H1 (cell line): ENCODE measurements around the gene NTN5. TPM values are rescaled to one million over a fixed set of nuclear protein-coding genes. Genes with fewer than 3 reads are reported as not detected.

ENCODE experiments used
- CTCF ChIA-PET: fragments of 300-600 bp; sonication (Branson Sonifier 250); formaldehyde crosslinking; loops from one replicate; lab custom pipeline; 2021; ENCODE audit not compliant: partially characterized antibody; lab: Charles Lee
- POLR2A ChIA-PET: fragments of 300-600 bp; sonication (Branson Sonifier 250); formaldehyde crosslinking; loops from one replicate; lab custom pipeline; 2021; ENCODE audit warnings: inconsistent platforms; ENCODE audit not compliant: partially characterized antibody; lab: Charles Lee
- DNase-seq, 2 experiments: peaks; one replicate each; pipeline versions ENCODE4 v3.0.0 to v3.0.0-alpha.2; 2010 to 2022; ENCODE audit warnings: low spot score in 2 of 2, low read depth in 1 of 2, mixed read lengths in 1 of 2
- FAIRE-seq: peaks from 2 replicates; lab custom pipeline; 2011; peaks lifted over from hg19 to GRCh38; lab: Jason Lieb, UNC
- H2AFZ ChIP-seq: 2 replicates; pipeline ENCODE4 v1.8.1; 2012; ENCODE audit warnings: low read length, inconsistent platforms
- H2AK5ac ChIP-seq: 2 replicates; pipeline ENCODE4 v1.6.1; 2013; ENCODE audit warnings: low read depth, low read length
- H2BK120ac ChIP-seq: replicated peaks from 2 replicates; pipeline ENCODE3; 2013; ENCODE audit warnings: low read depth, low read length, inconsistent platforms
- H2BK12ac ChIP-seq: 2 replicates; pipeline ENCODE4 v1.6.1; 2013; ENCODE audit warnings: low read depth, low read length
- H2BK15ac ChIP-seq: 2 replicates; pipeline ENCODE4 v1.6.1; 2013; ENCODE audit warnings: low read length
- H2BK20ac ChIP-seq: 2 replicates; pipeline ENCODE4 v1.6.1; 2013; ENCODE audit warnings: low read length
- H2BK5ac ChIP-seq: 2 replicates; pipeline ENCODE4 v1.6.1; 2013; ENCODE audit warnings: low read depth, low read length
- H3K14ac ChIP-seq: 2 replicates; pipeline ENCODE4 v1.6.1; 2013; ENCODE audit warnings: inconsistent platforms; ENCODE audit not compliant: insufficient read length
- H3K18ac ChIP-seq: 2 replicates; pipeline ENCODE4 v1.6.1; 2013; ENCODE audit warnings: low read length; ENCODE audit errors: extremely low read depth
- H3K23ac ChIP-seq: 2 replicates; pipeline ENCODE4 v1.6.1; 2013; ENCODE audit warnings: inconsistent platforms; ENCODE audit not compliant: insufficient read length
- H3K23me2 ChIP-seq: 2 replicates; pipeline ENCODE4 v1.6.1; 2013; ENCODE audit warnings: low read depth, low read length
- H3K27ac ChIP-seq: 2 replicates; pipeline ENCODE4 v1.6.1; 2011; ENCODE audit warnings: low read depth, low read length, inconsistent platforms
- H3K27me3 ChIP-seq, 4 experiments: replicated peaks in 1 of 4; 1 replicate in 1 of 4; 2 replicates in 3 of 4; pipeline versions ENCODE4 v1.6.1 to v1.8.1; 2011 to 2013; ENCODE audit warnings: low read length in 3 of 4, mild to moderate bottlenecking in 3 of 4, inconsistent platforms in 2 of 4, mixed read lengths in 2 of 4, moderate library complexity in 1 of 4; ENCODE audit not compliant: control insufficient read depth in 3 of 4, insufficient read depth in 3 of 4; ENCODE audit errors: extremely low read depth in 1 of 4
- H3K36me3 ChIP-seq, 4 experiments: 2 replicates each; pipeline versions ENCODE4 v1.6.1 to v1.8.1; 2011 to 2013; ENCODE audit warnings: mild to moderate bottlenecking in 4 of 4, low read length in 3 of 4, moderate library complexity in 2 of 4, control low read depth in 1 of 4, inconsistent platforms in 1 of 4; ENCODE audit not compliant: insufficient read depth in 4 of 4, control insufficient read depth in 2 of 4
- H3K4ac ChIP-seq: replicated peaks from 2 replicates; pipeline ENCODE3; 2013; ENCODE audit warnings: low read length, low read depth, mixed read lengths, inconsistent platforms; ENCODE audit not compliant: insufficient read length
- H3K4me1 ChIP-seq, 4 experiments: replicated peaks in 1 of 4; 1 replicate in 1 of 4; 2 replicates in 3 of 4; pipeline versions ENCODE4 v1.6.1 to v1.8.1; 2011 to 2013; ENCODE audit warnings: low read length in 3 of 4, inconsistent platforms in 2 of 4, mixed read lengths in 1 of 4; ENCODE audit not compliant: insufficient read depth in 4 of 4, control insufficient read depth in 3 of 4
- H3K4me2 ChIP-seq, 2 experiments: 2 replicates each; pipeline versions ENCODE4 v1.6.1 to v1.8.1; 2011 to 2013; ENCODE audit warnings: low read depth in 2 of 2, low read length in 2 of 2, control low read depth in 1 of 2, inconsistent platforms in 1 of 2, mild to moderate bottlenecking in 1 of 2; ENCODE audit not compliant: insufficient read depth in 1 of 2
- H3K4me3 ChIP-seq, 4 experiments: fragments of 200-600, 300-600 bp in 1 of 4; sonication (generic), shearing (Covaris generic), sonication (Bioruptor Twin) in 1 of 4; 2 replicates each; pipeline versions ENCODE4 v1.5.1 to v1.8.1; 2011 to 2016; ENCODE audit warnings: low read length in 4 of 4, low read depth in 3 of 4, control low read depth in 2 of 4, inconsistent platforms in 2 of 4, mild to moderate bottlenecking in 2 of 4, mixed read lengths in 1 of 4, moderate library complexity in 1 of 4; ENCODE audit not compliant: insufficient read depth in 2 of 4; ENCODE audit errors: extremely low read depth in 1 of 4
- H3K56ac ChIP-seq: replicated peaks from 2 replicates; pipeline ENCODE3; 2013; ENCODE audit warnings: low read depth, mild to moderate bottlenecking, mixed read lengths, low read length, inconsistent platforms; ENCODE audit not compliant: insufficient read length
- H3K79me1 ChIP-seq: 2 replicates; pipeline ENCODE4 v1.6.1; 2013; ENCODE audit warnings: low read depth, low read length, control low read depth
- H3K79me2 ChIP-seq, 2 experiments: 2 replicates each; pipeline versions ENCODE4 v1.6.1 to v1.8.1; 2012 to 2013; ENCODE audit warnings: low read length in 2 of 2, mild to moderate bottlenecking in 2 of 2, inconsistent platforms in 1 of 2; ENCODE audit not compliant: insufficient read depth in 2 of 2, control insufficient read depth in 1 of 2
- H3K9ac ChIP-seq, 4 experiments: replicated peaks in 1 of 4; 1 replicate in 1 of 4; 2 replicates in 3 of 4; pipeline versions ENCODE4 v1.6.1 to v1.8.1; 2011 to 2013; ENCODE audit warnings: low read depth in 3 of 4, low read length in 3 of 4, control low read depth in 2 of 4, mild to moderate bottlenecking in 2 of 4, moderate library complexity in 2 of 4, inconsistent platforms in 1 of 4; ENCODE audit errors: extremely low read depth in 1 of 4
- H3K9me3 ChIP-seq, 2 experiments: 2 replicates each; pipeline versions ENCODE4 v1.6.1 to v1.8.1; 2012 to 2013; ENCODE audit warnings: mild to moderate bottlenecking in 2 of 2, moderate library complexity in 2 of 2, control low read depth in 1 of 2, inconsistent platforms in 1 of 2, low read depth in 1 of 2, low read length in 1 of 2, mixed read lengths in 1 of 2; ENCODE audit not compliant: insufficient read depth in 2 of 2
- H4K20me1 ChIP-seq, 2 experiments: replicated peaks in 1 of 2; 2 replicates each; pipeline versions ENCODE3 to v1.8.1; 2011 to 2013; ENCODE audit warnings: inconsistent platforms in 2 of 2, low read length in 2 of 2, mild to moderate bottlenecking in 1 of 2; ENCODE audit not compliant: insufficient read depth in 2 of 2, control insufficient read depth in 1 of 2
- H4K5ac ChIP-seq: 2 replicates; pipeline ENCODE4 v1.6.1; 2013; ENCODE audit warnings: low read length, low read depth, mixed read lengths, inconsistent platforms; ENCODE audit not compliant: insufficient read length
- H4K8ac ChIP-seq: 2 replicates; pipeline ENCODE4 v1.8.0; 2013; ENCODE audit warnings: mild to moderate bottlenecking, moderate library complexity, low read length, inconsistent platforms; ENCODE audit not compliant: insufficient read depth; ENCODE audit errors: extremely low read depth
- H4K91ac ChIP-seq: replicated peaks from 2 replicates; pipeline ENCODE3; 2013; ENCODE audit warnings: low read length, mixed read lengths, inconsistent platforms; ENCODE audit not compliant: insufficient read length
- GABPA ChIP-seq: IDR thresholded peaks from 2 replicates; pipeline ENCODE4 v1.6.1; 2011; ENCODE audit warnings: mild to moderate bottlenecking, low read length, moderate library complexity, borderline replicate concordance; ENCODE audit not compliant: insufficient read depth
- NANOG ChIP-seq: IDR thresholded peaks from 2 replicates; pipeline ENCODE4 v1.6.1; 2011; ENCODE audit warnings: low read length, low read depth, mild to moderate bottlenecking, inconsistent platforms; ENCODE audit not compliant: insufficient read depth, poor library complexity, severe bottlenecking
- NRF1 ChIP-seq: IDR thresholded peaks from 2 replicates; pipeline ENCODE4 v1.6.1; 2011; ENCODE audit warnings: mild to moderate bottlenecking, low read depth, low read length, improper control_type of control experiment
- POU5F1 ChIP-seq: IDR thresholded peaks from 2 replicates; pipeline ENCODE4 v1.6.1; 2011; ENCODE audit warnings: low read depth, mild to moderate bottlenecking, low read length, moderate library complexity
- SAP30 ChIP-seq: fragments of 300-600 bp; sonication (generic); IDR thresholded peaks from 2 replicates; pipeline ENCODE4 v1.7.1; 2012; ENCODE audit warnings: low read length, moderate library complexity, mild to moderate bottlenecking, inconsistent platforms; ENCODE audit not compliant: insufficient read depth, insufficient replicate concordance
- SIX5 ChIP-seq: IDR thresholded peaks from 2 replicates; pipeline ENCODE4 v1.6.1; 2011; ENCODE audit warnings: mild to moderate bottlenecking, low read depth, low read length
- SP1 ChIP-seq: IDR thresholded peaks from 2 replicates; pipeline ENCODE4 v1.6.1; 2011; ENCODE audit warnings: low read depth, low read length
- TAF1 ChIP-seq: IDR thresholded peaks from 2 replicates; pipeline ENCODE4 v1.6.1; 2011; ENCODE audit warnings: mild to moderate bottlenecking, low read depth, low read length
- USF2 ChIP-seq: IDR thresholded peaks from 2 replicates; pipeline ENCODE4 v1.6.1; 2011; ENCODE audit warnings: low read length, improper control_type of control experiment
- WGBS, 2 experiments: shearing (Covaris generic) in 1 of 2; methylation state at CpG; one replicate each; pipeline versions ENCODE4 v1.1.6 to v1.1.7; 2013 to 2015; ENCODE audit warnings: low lambda C conversion rate in 2 of 2, mixed read lengths in 2 of 2, inconsistent platforms in 1 of 2, low coverage in 1 of 2, missing lambda C conversion rate in 1 of 2; ENCODE audit not compliant: insufficient replicate concordance in 2 of 2, insufficient coverage in 1 of 2, insufficient read length in 1 of 2; ENCODE audit errors: extremely low coverage in 1 of 2, missing lambda C conversion rate in 1 of 2; 5-methylcytosine and 5-hydroxymethylcytosine counted together
- polyA plus RNA-seq, 7 experiments: library from polyadenylated mRNA; depleted of rRNA in 3 of 7; stranded (reverse) in 5 of 7; unstranded in 2 of 7; fragments of >200 nt in 5 of 7; fragments of 200-250 nt in 2 of 7; gene quantifications; 1 replicate in 5 of 7; 2 replicates in 1 of 7; 4 replicates in 1 of 7; pipeline versions ENCODE4 v1.2.1 to v1.2.3, GENCODE V29; 2011 to 2013; ENCODE audit warnings: missing spikeins in 2 of 7, mixed read lengths in 2 of 7
- total RNA-seq: library from RNA; stranded (reverse); fragmentation: NEBNext Ultra II Directional; extraction: Animal tissue kit (Norgen Biotek cat#: 25700); gene quantifications from 2 replicates; pipeline ENCODE4 v1.2.1, GENCODE V29; 2021

The NTN5 gene
- total and polyA plus RNA-seq, 2 of the 8 experiments (the other 6 are each of a cell fraction or from before 2014, with no cell fraction given): 0.47 to 0.85 TPM

GRCh38 chr19:48634036-48634342 lies 38.8 kb downstream of the NTN5 start:
- DNase-seq (no peak), FAIRE-seq (no peak)
- peaks cover 9 to 36% (median 27%) of the 10 kb centered on the region in 4 experiments for H3K4me1 ChIP-seq
- no peak overlapping the region for H3K27ac ChIP-seq
- no peak overlapping the region for H3K56ac ChIP-seq
- H2AFZ ChIP-seq: no peak overlapping the region
- no peak overlapping the region for H2BK15ac ChIP-seq
- POLR2A ChIA-PET: interaction anchor here (0.6 to 30.9 kb wide), 4 partner anchors 12 to 325 kb away, joined by 3 to 788 read pairs (median 6); partner anchors contain the start of genes CA11, FAM83E, RPL18 and SPACA4
- CTCF ChIA-PET: interaction anchor here (0.6 to 1.5 kb wide), 4 partner anchors 10 to 99 kb away, joined by 3 to 4 read pairs (median 3); no protein-coding TSS in a partner anchor
- H2AK5ac ChIP-seq: no peak overlapping the region
- H3K4ac ChIP-seq: no peak overlapping the region
- H2BK20ac ChIP-seq: no peak overlapping the region
- no peak overlapping the region for H4K5ac ChIP-seq
- H3K4me2 ChIP-seq: peak overlapping the region; percentile 50 to 94
- no peaks in the 10 kb centered on the region for H3K79me2 ChIP-seq
- peaks cover 33% of the 10 kb centered on the region for H3K23me2 ChIP-seq
- peak overlapping the region in 2 of 4 experiments; percentile 8 to 38; a peak in 2 of 8 replicates for H3K4me3 ChIP-seq
- H2BK120ac ChIP-seq: no peak overlapping the region
- H3K18ac ChIP-seq: no peak overlapping the region
- no peak overlapping the region for H3K14ac ChIP-seq
- 0 out of 7 replicates have a peak overlapping the region, but pooled peaks of 1 of the 4 experiments have one; percentile 17 for H3K9ac ChIP-seq
- H4K91ac ChIP-seq: no peak overlapping the region
- peaks cover 0 to 6% of the 10 kb centered on the region in 2 experiments for H4K20me1 ChIP-seq
- no peaks in the 10 kb centered on the region for H3K36me3 ChIP-seq
- H3K23ac ChIP-seq: no peak overlapping the region
- H3K79me1 ChIP-seq: no peaks in the 10 kb centered on the region
- no peak overlapping the region for H2BK5ac ChIP-seq
- H3K27me3 ChIP-seq: peaks cover 0 to 2% (median 0%) of the 10 kb centered on the region in 4 experiments; a peak in 2 of 7 replicates
- no peak overlapping the region for H4K8ac ChIP-seq
- 0 out of 2 replicates have a peak overlapping the region, but pooled peaks have one; percentile 7 for H2BK12ac ChIP-seq
- no peaks in the 10 kb centered on the region for H3K9me3 ChIP-seq
- TF ChIP-seq SP1 (no peak), TAF1 (no peak), USF2 (no peak), GABPA (no peak), SIX5 (no peak), NANOG (no peak), NRF1 (no peak), POU5F1 (no peak), SAP30 (no peak)
- 80% methylated on average over 7 of the region's 7 CpGs; no CpG with 5 or more reads in 1 of the 2 experiments for WGBS, 2 experiments
